Dermis blood vessel endothelial cell (primary cell): ENCODE measurements around the gene SHISA5. TPM values are rescaled to one million over a fixed set of nuclear protein-coding genes. Genes with fewer than 3 reads are reported as not detected.

ENCODE experiments used
- DNase-seq: peaks from one replicate; pipeline ENCODE4 v3.0.0; 2010
- total RNA-seq: library from RNA; depleted of rRNA; stranded (reverse); fragments of >200 nt; gene quantifications from 2 replicates; pipeline ENCODE4 v1.2.3, GENCODE V29; 2014

SHISA5 gene
- total RNA-seq, 1 donor from 2014 or later, result 95.5 TPM

DNA sequence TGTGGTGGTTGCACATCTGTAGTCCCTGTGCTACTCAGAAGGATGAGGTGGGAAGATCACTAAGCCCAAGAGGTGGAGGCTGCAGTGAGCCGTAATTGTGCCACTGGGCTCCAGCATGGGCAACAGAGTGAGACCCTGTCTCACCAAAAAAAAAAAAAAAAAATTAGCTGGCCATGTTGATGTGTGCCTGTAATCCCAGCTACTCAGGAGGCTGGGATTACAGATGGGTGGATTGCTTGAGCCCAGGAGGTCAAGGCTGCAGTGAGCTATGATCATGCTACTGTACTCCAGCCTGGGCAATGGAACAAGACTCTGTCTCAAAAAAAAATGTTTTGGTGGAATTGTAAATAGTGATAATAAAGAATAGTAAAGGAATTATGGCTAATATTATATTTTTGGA is 47.5 kb downstream of the SHISA5 start:
- DNase-seq, result no peak

DNA sequence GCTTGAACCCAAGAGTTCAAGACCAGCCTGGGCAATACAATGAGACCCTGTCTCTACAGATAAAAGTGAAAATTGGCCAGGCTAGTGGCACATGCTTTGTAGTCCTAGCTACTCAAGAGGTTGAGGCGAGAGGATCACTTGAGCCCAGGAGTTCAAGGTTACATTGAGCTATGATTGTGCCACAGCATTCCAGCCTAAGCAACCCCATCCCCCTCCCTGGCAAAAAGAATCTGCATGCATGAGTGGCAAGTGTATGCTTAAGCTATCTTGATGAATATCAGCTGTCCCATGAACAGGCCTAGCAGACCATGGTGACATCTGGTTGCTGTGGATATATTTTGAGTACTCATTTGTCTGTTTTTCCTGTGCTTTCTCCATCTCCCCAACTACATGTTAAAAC is 52.7 kb downstream of the SHISA5 start:
- no peak for DNase-seq

DNA sequence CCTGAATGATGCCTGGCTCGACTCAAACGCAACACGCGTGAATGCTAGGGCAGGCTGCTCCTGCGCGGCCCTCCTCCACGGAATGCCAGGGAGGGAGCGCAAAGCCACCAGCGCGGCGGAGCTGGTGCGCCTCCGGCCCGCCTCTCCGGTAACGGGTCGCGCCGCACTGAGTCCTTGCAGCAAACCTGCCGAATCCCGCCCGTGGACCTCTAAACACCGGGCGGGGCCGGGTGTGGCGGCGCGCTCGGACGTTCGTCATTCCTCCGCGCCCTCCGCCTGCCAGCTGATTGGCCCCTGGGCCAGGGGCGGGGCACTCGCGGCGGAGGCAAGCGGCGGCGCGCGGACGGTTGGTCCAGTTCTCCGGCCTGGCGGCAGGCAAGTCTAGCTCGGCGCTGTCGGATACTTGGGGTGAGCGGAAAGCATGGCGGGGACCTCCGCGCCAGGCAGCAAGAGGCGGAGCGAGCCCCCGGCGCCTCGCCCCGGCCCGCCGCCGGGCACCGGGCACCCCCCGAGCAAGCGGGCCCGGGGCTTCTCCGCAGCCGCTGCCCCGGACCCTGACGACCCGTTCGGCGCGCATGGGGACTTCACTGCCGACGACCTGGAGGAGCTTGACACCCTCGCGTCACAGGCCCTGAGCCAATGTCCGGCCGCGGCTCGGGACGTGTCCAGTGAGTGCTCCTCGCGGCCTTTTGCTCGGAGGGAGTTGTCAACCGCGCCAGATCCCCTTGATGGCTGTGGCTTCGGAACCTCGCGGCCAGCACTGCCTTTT is 57.4 kb downstream of the SHISA5 start, which contains the start of gene ATRIP:
ATRIP (plus strand) TSS at position 313 of the 769 bp plus-strand sequence; CDS start at position 422, 109 bp downstream.
- DNase-seq, result peak; percentile 93

DNA sequence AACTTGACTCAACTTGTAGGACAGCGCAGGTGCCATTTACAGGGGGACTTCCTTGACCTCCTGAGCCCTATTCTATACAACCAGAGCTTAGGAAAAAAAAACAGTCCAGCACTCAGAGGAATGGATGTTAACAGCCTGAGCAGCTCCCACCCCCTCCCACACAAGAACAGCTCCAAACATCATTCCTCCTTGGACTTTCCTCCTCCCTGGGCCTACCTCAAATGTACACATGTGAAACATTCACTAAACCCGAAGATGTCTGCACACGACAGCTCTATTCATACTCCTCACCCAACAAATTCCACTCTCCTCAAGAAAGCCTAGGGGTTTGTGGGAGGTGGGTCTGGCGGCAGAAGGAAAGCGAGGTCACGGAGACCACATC is 57.9 kb downstream of the SHISA5 start:
- no peak for DNase-seq

DNA sequence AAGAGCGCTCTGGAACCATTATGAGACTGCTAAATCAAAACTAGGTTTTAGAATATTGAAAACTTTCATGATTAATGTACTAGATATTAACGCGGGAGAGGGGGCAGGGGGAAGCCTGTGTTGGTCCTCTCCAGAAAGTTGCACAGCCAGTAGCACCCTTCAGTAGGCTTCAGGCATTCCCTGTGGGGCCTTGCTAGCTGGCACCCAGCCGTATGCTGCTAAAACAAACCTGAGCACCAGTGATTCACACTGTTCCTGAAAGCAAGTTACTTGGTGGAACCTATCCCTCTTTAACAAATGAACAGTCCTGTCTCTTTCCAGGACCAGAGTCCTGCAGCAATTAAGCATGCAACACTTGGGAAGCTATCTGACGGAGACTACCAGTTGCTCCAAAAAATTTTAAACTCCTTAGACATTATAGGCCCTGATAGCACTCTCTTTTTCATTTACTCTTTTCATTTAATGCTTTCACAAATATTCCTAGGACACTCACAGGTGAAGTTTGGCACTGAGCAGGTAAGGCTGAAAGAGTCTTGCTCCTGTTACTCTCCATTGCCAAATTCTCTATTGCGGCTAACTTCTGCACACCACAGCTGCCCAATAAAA is 58.6 kb downstream of the SHISA5 start:
- no peak for DNase-seq

DNA sequence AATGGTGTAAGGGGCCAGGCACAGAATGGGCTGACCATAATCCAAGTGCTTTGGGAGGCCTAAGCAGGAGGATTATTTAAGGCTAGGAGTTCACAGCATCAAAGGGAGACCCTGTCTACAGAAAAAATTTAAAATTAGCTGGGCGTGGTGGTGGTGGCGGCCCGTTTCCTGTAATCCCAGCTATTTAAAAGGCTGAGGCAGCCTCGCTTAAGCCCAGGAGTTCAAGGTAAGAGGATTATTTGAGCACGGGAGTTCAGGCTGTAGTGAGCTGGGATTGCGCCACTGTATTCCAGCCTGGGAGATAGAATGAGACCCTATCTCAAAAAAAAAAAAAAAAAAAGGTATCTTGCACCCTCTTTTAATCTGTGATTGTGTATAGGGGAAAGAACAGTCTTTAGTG is 62.0 kb downstream of the SHISA5 start:
- no peak for DNase-seq

DNA sequence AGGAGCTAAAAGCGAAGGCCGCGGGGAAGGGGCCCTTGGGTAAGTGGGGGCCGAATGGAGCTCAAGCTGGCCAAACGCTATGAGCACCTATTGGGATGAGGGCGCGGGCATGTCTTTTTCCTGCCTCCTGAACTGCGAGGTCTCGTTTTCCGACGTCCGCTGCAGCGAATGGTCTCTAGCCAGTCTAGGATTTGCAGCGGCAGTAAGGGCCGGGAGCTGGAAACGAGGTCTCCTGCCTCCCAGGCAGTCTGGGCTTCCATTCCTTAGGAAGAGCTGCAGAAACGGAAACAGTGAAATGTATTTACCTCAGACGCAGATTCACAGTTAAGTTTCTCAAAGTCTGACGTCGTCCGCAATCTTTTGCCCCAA is 63.4 kb downstream of the SHISA5 start:
- peak; percentile 47 for DNase-seq

DNA sequence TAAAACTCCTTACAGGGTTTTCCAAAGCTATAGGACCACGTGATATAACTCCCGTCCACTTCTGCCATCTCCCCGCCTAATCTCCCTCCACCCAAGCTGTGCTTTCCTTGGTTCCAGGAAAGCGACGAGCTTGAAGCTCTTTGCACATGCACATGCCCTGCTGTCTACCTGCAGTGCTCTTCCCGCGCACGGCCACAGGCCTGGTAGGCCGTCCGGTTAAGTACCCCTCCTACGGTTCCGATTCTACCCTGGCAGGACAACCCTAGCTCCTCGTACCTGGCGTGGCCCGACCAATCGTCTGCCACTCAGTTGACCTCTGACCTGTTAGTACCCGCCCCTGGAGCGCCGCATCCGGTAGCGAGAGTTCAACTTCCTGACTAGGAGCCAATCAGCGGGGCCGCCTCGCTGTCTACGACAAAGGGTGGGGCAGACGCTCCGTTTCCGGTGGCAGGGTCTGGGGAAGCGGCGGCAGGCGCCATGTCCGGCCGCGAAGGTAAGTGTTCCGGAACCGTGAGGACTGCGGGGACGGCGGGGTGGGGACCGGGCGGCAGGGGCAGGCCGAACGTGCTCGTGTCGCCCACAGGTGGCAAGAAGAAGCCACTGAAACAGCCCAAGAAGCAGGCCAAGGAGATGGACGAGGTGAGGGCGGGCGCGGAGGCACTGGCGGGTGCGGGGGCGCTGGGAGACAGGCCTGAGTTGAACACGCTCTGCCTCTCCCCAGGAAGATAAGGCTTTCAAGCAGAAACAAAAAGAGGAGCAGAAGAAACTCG is 64.0 kb downstream of the SHISA5 start, which contains the start of the genes CCDC51 and TMA7:
CCDC51 (minus strand) TSS at position 300 of the 770 bp plus-strand sequence. CDS start 4,991 bp downstream, outside the sequence.
TMA7 (plus strand) TSS at position 438 of the 770 bp plus-strand sequence; CDS start at position 478, 40 bp downstream.
- peak; percentile 97 for DNase-seq

DNA sequence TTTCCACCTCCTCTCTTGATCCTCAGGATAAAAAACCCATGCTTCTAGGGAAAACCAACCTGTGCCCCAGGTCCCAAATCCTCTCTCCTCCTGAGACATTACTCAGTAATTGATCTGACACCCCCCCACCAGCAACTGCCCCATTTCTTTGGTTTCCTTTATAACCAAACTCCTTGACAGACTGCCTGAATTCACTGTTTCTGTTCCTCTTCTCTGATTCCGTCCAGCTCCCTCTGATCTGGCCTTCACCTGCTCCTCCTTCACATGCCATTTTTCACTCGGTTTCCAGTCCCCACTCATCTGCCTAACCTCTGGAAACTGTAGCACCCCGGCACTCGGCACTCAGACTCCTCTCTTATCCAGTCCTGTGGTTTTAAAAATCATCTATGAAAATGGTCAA is 66.2 kb downstream of the SHISA5 start:
- DNase-seq, result no peak

DNA sequence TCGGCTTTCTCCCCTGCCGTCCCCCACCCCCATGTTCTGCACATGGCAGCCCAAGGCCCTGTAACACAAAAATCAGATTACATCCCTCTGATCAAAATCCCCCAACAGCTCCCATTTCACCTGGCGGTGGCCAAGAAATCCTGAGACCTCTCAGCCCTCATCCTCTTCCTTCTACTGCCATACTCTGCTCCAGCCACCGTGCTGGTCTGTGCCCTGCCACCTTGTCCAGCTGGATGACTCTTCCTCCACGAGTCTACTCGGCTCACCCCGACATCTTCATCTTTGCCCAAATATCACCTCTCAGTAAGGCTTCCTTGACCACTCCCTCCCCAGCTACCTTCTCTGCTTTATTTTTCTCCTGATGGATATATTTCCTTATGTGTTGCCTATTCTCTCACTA is 67.1 kb downstream of the SHISA5 start:
- DNase-seq, result no peak

DNA sequence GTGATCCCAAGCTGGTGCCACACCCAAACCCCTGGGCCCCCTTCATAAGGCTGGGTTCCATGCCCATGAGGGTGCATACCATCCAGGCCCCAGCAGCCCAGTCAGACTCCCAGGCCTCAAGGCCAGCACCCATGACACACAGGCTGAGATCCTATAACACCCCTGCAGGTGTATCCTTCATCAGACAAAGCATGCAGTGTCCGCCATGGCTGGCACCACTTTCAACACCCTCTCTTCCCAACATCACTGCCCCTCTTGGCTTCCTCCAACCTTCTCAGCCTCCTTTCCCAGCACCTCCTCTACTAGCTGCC is 67.5 kb downstream of the SHISA5 start:
- no peak for DNase-seq

DNA sequence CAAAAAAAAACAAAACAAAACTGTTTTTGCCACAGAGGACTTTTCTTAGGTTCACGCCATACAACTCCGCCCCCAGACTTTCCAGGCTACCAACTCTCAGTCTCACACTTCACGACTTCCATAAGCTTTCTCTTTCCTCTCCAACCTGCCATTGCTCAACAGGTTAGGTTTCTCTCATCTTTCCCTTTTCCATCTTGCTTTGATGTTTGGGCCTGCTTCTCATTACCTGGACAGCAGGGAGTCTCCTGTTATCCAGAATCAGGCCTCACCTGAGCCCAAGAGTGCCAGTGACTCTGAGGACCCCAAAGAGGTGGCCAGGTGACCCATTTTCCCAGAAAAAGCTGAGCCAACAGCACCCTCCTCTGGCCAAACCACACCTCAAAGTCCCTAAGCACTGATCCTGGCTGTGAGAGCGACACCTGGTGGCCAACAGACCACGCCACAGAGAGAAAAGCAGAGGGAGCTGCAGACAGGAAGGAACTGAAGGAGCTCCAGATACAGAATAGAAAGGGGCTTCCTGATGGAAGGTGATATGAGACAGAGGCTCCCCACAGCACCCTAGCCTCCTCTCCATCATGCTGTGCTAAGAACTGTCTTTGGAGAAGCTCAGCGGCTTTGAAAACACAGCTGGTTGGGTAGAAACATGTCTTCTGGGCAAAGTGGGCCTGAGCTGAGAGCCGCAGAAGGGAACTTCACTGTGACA is 68.0 kb downstream of the SHISA5 start:
- DNase-seq, result peak; percentile 93

DNA sequence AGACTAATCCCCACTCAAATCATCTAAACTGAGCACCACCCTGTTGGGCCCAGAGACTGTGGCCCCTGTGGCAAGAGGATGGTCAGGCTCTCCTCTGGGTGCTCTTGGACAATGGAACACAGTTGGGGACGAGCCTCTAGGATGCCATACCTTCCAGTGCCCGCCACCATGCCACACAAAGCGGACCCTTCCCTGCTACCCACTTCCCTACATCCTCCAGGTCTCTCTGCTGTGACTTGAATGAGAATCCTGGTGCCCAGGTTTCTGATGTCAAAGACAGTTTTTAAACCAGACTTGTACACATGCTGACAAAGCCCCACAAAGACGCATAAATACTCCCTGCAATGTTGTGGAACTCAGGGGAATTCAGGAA is 68.8 kb downstream of the SHISA5 start:
- DNase-seq, result no peak

DNA sequence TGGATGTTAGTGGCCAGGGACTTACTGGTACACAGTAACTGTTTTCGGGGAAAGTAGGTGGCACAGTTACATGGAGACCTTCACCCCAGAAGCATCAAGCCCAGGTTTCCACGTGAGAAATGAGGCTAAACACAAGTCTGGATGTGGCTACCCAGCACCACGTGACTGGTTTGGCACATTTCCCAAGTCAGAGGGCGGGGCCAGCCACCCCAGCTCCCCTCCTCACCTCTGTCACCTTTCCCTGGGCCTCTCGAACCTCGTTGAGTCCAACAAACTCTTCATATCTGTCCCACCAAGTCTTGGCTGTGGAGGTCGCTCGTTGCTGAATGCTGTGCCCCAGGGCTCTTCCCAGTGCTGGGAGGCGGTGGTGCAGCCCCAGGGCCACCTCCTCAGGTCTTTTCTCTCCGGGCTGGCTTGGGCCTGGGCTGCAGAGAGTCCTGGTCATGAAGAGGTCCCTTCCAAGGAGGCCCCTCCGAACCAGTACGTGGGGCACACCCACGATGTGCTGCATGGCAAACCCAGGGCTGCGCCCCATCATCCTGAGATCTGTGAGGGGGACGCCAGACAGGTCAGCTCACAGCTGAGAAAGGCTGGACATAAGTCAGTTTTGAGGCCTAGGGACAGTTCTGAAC is 69.3 kb downstream of the SHISA5 start:
- no peak for DNase-seq

DNA sequence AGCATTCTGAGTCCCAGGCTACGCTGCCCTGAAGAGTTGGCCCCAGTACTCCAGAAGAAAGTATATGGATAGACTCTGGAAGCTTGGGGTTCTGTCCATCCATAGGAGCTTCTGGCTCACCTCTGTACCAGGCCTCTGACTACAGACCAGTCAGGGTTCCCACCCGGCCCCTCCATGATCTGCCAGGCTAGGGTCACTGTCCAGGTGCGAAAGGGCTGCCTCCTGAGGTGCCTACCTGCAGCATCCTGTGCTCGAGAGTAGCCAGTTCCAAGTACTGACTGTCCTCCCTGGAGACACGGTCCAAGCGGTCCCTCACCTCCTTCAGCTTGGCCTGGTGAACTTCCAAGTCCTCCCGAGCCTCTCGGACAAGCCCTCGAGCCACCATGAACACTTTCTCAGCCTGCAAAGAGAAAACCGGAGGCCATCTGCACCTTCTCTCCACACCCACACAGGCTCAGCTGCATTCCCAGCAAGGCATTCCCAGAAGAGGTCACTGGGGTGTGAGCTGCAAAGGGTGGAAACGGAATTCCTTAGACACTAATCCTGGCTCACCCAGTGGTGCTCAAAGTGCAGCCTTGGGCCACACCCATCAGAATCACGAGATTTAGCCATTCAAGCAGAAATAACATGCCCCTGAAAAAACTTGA is 70.4 kb downstream of the SHISA5 start:
- DNase-seq, result no peak

DNA sequence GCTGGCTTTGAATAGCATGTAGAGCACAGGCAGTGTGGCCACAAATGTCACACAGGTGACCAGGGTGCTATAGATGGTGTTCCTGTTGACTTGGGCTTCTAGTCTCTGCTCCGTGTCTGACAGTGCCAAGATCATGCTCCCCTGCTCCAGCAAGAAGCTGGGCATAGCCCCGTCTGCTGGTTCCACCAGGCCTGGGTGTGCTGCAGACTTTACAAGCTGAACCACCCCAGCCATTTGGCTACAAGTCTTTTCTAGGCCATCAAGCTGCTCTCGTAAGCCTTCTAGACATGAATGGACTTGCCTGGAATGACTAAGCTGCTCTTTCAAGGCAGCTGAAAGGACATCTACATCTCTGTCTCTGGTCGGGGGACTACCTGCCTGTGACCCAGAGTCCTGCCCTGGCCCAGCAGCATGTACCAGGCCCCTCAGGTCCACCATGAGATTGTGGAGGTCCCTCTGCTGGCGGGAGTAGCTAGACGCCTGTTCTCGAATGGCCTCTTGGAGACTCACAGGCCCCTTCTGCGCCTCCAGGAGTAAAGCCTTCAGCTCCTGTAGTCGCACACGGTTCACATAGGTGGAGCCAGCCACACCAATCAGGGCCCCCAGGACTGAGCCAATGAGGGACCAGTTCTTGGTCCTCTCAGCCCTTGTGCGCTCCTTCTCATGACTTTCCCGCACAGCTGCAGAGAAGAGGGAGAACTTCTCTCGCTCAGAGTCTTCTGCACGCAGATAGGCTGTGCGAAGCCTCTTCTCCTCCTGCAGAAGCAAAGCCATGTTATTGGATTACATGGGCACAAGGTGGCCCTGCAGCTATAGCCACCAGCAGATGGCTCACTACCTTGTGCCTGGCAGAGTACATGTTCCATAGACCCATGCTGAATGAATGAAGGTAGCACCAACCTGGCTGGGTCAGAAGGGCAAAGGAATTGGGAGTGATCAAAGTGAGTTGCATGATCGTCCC is 71.3 kb downstream of the SHISA5 start:
- DNase-seq, result peak; percentile 36

DNA sequence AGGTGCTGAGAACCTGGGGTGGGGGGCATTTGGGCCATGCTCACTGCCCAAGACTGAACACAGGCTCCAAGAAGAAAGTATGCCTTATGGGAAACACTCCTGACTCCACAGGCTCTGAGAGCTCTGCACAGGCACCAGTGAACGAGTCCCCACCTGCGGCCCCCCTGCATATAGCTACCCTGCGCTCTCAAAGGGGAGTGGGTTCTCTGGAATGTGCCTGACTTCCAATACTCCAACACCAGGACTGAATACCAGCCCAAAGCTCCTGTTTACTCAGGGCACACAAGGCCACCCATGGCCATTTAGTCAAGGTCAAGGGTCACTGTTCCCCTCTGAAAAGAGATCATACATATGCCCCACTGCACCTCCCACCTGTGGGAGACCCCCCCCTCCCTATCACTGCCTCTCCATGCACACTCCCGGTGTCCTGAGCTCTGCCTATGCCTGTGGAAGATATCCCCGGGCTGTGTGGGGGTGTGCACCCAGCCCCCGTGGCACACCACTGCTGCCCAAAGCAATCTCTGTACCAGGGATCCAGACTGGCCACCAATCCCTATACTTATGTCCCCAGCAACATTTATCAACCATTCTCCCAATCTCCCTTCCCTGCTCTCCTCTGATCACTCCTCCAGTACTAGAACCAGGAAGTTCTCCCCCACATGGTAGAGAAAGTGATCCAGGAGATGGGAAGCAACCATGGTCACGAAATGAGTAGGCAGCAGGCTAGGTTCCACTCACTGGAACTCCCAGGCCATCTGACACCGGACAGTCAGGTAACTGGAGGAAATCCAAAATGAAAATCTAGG is 72.5 kb downstream of the SHISA5 start:
- no peak for DNase-seq

DNA sequence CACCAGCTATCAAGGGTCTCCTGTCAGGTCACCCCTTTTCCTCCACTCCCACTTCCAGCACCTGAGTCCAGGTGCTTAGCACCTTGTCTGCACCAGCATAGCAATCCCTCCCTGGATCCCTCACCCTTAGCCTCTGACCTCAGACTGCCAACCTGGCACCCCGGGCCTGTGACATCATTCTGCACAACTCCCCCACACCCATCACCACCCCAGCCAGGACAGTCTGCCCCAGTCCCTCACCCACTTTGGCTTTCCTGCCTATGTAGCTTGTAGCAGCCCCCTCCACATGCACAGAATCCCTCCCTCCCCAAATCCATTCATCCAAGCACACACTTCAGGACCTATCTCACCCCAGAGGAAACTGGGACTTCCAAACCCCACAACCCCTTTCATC is 73.3 kb downstream of the SHISA5 start:
- DNase-seq, result no peak

DNA sequence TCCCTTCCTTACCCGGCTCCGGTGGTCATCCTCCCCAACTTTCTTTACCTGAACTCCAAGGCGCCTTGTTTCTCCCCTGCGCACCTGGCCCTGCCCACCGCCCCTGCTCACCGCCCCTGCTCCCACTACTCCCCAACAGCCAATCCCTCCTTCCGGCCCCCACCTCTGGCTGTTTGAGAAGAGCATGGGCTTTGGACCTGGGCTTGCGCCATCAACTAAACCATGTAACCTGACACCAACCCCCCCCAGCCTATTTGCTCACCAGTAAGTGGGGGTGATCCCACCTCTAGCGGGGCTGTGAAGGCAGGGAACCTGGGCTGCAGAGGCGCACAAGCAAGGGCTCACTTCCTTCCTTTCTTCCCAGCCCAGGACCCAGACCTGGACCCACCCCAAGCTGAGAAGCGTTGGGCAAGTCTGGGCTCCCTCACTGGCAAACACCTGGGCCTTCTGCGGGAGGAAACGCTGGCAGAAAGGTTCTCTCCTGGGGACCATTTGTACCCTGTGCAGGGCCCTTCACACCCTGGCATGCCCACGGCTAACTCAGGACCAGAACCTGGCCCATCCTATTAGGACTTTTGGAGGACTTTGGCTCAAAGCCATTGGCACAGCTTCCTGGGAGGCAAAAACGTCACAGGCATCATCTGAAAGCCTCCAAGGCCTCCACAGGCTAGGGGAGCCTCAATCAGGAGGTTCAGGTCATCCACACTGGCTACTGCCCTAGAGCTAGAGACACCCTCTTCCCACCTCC is 73.8 kb downstream of the SHISA5 start, which contains the start of gene PLXNB1:
PLXNB1 (minus strand) TSS at position 127 of the 748 bp plus-strand sequence. CDS start 5,475 bp downstream, outside the sequence.
- DNase-seq, result peak; percentile 30
